OCI-LY7 (cell line): ENCODE data around the gene UBE2J2.

Experiments used
- CTCF ChIP-seq: fragments of 200-600 bp; sonication (generic); conservative IDR thresholded peaks from 2 replicates; pipeline ENCODE4 v1.5.1; 2014; ENCODE audit warnings: mild to moderate bottlenecking, antibody characterized with exemption, low read length, moderate library complexity, mixed read lengths
- EZH2phosphoT487 ChIP-seq: fragments of 200-600 bp; sonication (generic); IDR thresholded peaks from 2 replicates; pipeline ENCODE4 v1.6.1; 2018; ENCODE audit warnings: low read depth, borderline replicate concordance, mild to moderate bottlenecking, mixed run types, antibody characterized with exemption, low read length, moderate library complexity, mixed read lengths

- TF ChIP-seq CTCF (no peak), EZH2phosphoT487 (no peak)
These were observed 48.3 kb downstream of the UBE2J2 start for GRCh38 chr1:1225238-1225845.
